Calu3 (cell line): Measurements from ENCODE around the gene GRPEL1. TPM values are rescaled to one million over a fixed set of nuclear protein-coding genes. Genes with fewer than 3 reads are reported as not detected.
A peak's percentile ranks its signal among the peaks of the same experiment; 100 is the strongest.
"Not testable (repeated sequence)": the region's sequence is repeated elsewhere in the genome, so short reads cannot be mapped to it uniquely, and the experiment has no call there.

ENCODE experiments used
- BruUV-seq: library from RNA; stranded (reverse); fragments of 400-500 nt; replicated peaks from 2 replicates; lab custom pipeline; 2021; lab: Mats Ljungman, UMichigan
- CTCF ChIA-PET: fragments of 300-600 bp; sonication (Branson Sonifier 250); formaldehyde crosslinking; loops from one replicate; lab custom pipeline; 2022; ENCODE audit warnings: antibody characterized with exemption; lab: Charles Lee
- DNase-seq: peaks from one replicate; pipeline ENCODE4 v3.0.0; 2022
- H3K27ac Mint-ChIP-seq: one replicate; pipeline ENCODE4 v1.8.0; 2022; ENCODE audit warnings: mixed read lengths; ENCODE audit not compliant: unreplicated experiment
- H3K27me3 Mint-ChIP-seq: one replicate; pipeline ENCODE4 v1.8.0; 2022; ENCODE audit warnings: mixed read lengths; ENCODE audit not compliant: unreplicated experiment
- H3K36me3 Mint-ChIP-seq: one replicate; pipeline ENCODE4 v1.8.0; 2022; ENCODE audit warnings: mild to moderate bottlenecking, moderate library complexity, mixed read lengths; ENCODE audit not compliant: insufficient read depth, unreplicated experiment
- H3K4me1 Mint-ChIP-seq: one replicate; pipeline ENCODE4 v1.8.0; 2022; ENCODE audit warnings: mild to moderate bottlenecking, low read depth, mixed read lengths; ENCODE audit not compliant: unreplicated experiment
- H3K4me3 Mint-ChIP-seq: one replicate; pipeline ENCODE4 v1.8.0; 2022; ENCODE audit warnings: mild to moderate bottlenecking, low read depth, moderate library complexity, mixed read lengths; ENCODE audit not compliant: unreplicated experiment
- H3K9me3 Mint-ChIP-seq: one replicate; pipeline ENCODE4 v1.8.0; 2022; ENCODE audit warnings: low read depth, mixed read lengths; ENCODE audit not compliant: unreplicated experiment
- intact Hi-C: fragments of 100-400 bp; cut with micrococcal nuclease; formaldehyde crosslinking; loops from one replicate; pipeline ENCODE4 v1.10.0; 2022; ENCODE audit not compliant: unreplicated experiment
- total RNA-seq: library from RNA; stranded (reverse); gene quantifications from 2 replicates; pipeline ENCODE4 v1.2.3, GENCODE V29; 2022
- TF ChIP-seq, protein P1 (sequence below): fragments of 200-600 bp; IDR thresholded peaks from one replicate; pipeline ENCODE4 v1.8.0; 2022; ENCODE audit warnings: antibody characterized with exemption; ENCODE audit not compliant: unreplicated experiment

Gene GRPEL1
- total RNA-seq, 1 experiment from 2014 or later = 32.2 TPM

DNA sequence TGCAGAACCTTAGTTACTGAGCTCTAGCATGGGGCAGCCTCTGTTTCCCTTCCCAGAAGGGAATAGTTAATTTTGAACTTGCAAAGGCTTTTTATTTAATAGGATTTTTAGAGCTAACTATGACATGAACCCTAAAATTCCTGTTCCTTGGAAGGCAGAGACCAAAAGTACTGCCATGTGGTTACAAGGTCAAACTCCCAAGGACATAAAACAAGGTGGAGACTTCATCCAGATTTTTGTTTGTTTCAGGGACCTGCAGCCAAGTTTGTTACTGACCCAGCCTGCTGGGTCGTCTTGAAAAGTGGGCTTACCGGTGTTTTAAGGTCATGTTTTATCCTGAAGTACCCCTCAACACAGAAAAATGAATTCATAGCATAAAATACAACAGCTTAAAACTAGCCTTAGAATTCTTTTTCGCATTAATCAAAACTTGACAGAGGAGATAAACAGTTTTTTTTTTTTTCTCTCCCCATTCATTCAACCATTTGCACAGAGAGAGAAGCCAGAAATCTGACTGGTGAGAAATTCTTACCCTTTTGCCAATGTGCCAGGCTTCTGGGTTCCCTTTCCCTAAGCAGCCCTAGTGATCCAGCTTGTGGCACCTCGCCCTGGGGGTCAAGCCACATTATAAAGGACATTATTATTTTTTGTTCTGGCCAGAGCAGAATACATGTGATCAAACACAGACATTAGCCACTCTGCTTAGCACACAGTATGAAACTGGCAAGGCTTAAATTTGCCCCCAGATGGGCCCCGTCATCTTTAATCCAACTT, 21.5 kb upstream of the GRPEL1 start:
- H3K36me3 Mint-ChIP-seq = no peaks in the 10 kb centered on the region
- CTCF ChIA-PET = no interaction called here
- H3K9me3 Mint-ChIP-seq = no peaks in the 10 kb centered on the region
- no peak overlapping the region for H3K4me3 Mint-ChIP-seq
- DNase-seq = no peak
- intact Hi-C loops = no loop called here
- no peaks in the 10 kb centered on the region for H3K4me1 Mint-ChIP-seq
- no peak overlapping the region for H3K27ac Mint-ChIP-seq
- BruUV-seq = no TSS peak
- H3K27me3 Mint-ChIP-seq = peaks cover 24% of the 10 kb centered on the region
- TF ChIP-seq, protein P1, sequence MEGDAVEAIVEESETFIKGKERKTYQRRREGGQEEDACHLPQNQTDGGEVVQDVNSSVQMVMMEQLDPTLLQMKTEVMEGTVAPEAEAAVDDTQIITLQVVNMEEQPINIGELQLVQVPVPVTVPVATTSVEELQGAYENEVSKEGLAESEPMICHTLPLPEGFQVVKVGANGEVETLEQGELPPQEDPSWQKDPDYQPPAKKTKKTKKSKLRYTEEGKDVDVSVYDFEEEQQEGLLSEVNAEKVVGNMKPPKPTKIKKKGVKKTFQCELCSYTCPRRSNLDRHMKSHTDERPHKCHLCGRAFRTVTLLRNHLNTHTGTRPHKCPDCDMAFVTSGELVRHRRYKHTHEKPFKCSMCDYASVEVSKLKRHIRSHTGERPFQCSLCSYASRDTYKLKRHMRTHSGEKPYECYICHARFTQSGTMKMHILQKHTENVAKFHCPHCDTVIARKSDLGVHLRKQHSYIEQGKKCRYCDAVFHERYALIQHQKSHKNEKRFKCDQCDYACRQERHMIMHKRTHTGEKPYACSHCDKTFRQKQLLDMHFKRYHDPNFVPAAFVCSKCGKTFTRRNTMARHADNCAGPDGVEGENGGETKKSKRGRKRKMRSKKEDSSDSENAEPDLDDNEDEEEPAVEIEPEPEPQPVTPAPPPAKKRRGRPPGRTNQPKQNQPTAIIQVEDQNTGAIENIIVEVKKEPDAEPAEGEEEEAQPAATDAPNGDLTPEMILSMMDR = no peak

GRCh38 chr4:7087036-7087435, 19.2 kb upstream of the GRPEL1 start:
- TF ChIP-seq, protein P1 = no peak
- H3K27me3 Mint-ChIP-seq = peaks cover 8% of the 10 kb centered on the region
- H3K27ac Mint-ChIP-seq = no peak overlapping the region
- no peak overlapping the region for H3K4me3 Mint-ChIP-seq
- H3K4me1 Mint-ChIP-seq = no peaks in the 10 kb centered on the region
- intact Hi-C loops = no loop called here
- no peaks in the 10 kb centered on the region for H3K36me3 Mint-ChIP-seq
- no TSS peak for BruUV-seq
- H3K9me3 Mint-ChIP-seq = no peaks in the 10 kb centered on the region
- CTCF ChIA-PET = no interaction called here
- DNase-seq = no peak

GRCh38 chr4:7086384-7086783, 18.5 kb upstream of the GRPEL1 start:
- H3K27ac Mint-ChIP-seq = no peak overlapping the region
- H3K9me3 Mint-ChIP-seq = no peaks in the 10 kb centered on the region
- TF ChIP-seq, protein P1 = no peak
- no peak overlapping the region for H3K4me3 Mint-ChIP-seq
- intact Hi-C loops = no loop called here
- no peaks in the 10 kb centered on the region for H3K4me1 Mint-ChIP-seq
- no TSS peak for BruUV-seq
- no peaks in the 10 kb centered on the region for H3K36me3 Mint-ChIP-seq
- CTCF ChIA-PET = no interaction called here
- peaks cover 4% of the 10 kb centered on the region for H3K27me3 Mint-ChIP-seq
- no peak for DNase-seq

- H3K4me1 Mint-ChIP-seq, CTCF ChIA-PET, H3K9me3 Mint-ChIP-seq, BruUV-seq, H3K27ac Mint-ChIP-seq, DNase-seq, H3K36me3 Mint-ChIP-seq: not testable (repeated sequence)
- Mint-ChIP-seq H3K4me3 (peak overlapping the region; percentile 64), H3K27me3 (peaks cover 13% of the 10 kb centered on the region)
- intact Hi-C loops = loop anchor here (5.0 kb wide), 1 partner anchor 177 kb away; the partner anchor contains the start of gene TBC1D14
These were observed 16.7 kb upstream of the GRPEL1 start for GRCh38 chr4:7084564-7084961.
